ENCODE measurements around the gene RBKS.
A peak's percentile ranks its signal among the peaks of the same experiment; 100 is the strongest.
"Not testable (repeated sequence)": the region's sequence is repeated elsewhere in the genome, so short reads cannot be mapped to it uniquely, and the experiment has no call there.

Gene RBKS

GRCh38 chr2:27904405-27904665 lies 14.1 kb upstream of the RBKS start:
- DNase-seq = no peak

- DNase-seq = no peak
These were observed 13.6 kb upstream of the RBKS start for GRCh38 chr2:27903649-27904404.

GRCh38 chr2:27903018-27903417 lies 12.8 kb upstream of the RBKS start:
- no peak for DNase-seq

- no peak for DNase-seq
These were observed 11.9 kb upstream of the RBKS start for GRCh38 chr2:27902098-27902497.

DNA sequence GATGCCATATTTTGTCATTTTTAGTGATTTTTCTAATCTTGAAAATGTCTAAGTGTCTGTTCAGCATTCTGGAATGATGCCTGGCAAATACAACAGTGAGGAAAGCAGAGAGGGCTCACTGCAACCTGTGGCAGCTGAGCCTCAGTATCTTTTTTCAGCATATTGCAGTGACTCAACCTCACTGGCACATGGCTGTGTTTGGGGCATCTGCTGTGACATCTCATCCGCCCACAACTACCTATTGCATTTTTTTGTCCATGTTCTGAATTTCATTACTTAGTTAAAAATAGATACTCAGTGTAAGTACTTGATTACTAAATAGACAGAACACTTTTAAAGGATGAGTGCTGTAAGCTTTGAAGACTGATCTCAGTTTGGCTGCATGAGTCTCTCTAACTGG lies 11.0 kb upstream of the RBKS start:
- DNase-seq = no peak

DNA sequence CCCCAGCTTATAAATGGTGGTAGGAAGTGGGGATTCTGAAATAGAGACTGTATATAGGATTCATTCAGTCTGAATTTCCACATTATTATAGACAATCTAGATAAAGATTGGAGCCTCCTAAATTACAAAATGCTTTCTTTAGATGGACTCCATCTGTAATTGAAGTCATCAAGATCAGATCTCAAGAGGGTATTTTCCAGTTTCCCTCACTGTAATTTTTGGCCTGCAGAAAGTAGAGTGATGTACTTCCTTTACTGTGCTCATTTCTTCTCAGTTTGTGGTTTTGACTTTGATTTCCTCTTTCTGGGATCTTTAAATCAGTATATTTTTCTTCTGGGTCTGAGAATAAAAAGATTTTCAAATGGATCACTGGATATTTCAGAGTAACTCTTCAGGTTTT lies 7.5 kb upstream of the RBKS start:
- DNase-seq = no peak

DNA sequence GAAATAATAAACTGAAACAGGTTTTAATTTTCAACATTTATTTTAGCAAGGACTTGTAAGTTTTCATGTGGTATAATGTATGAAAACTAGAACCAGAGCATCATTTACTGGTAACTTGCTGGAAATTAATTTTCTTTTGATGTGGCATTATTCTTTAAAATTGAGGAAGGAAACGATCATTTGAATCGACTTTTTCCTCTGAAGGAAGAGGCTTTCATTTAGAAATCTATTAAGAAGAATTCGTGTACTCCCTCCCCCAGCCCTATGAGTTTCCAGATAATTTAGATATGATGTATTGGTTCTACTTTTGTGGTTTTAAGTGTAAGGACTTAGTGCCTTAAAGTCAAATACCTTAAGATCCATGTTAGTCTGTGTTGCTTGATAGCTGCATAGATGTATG lies 2.8 kb upstream of the RBKS start:
- no peak for DNase-seq

GRCh38 chr2:27891673-27892105 lies 1.5 kb upstream of the RBKS start:
- no peak for DNase-seq

- peak in 12 of 14 donors; percentile 36 to 61 (median 52) for DNase-seq
These were observed 911 bp upstream of the RBKS start for GRCh38 chr2:27890924-27891672.

GRCh38 chr2:27889774-27890145 lies 427 bp downstream of the RBKS start:
- peak in 1 of 14 donors; percentile 30 for DNase-seq

GRCh38 chr2:27888790-27889189 lies 1.4 kb downstream of the RBKS start:
- no peak for DNase-seq

DNA sequence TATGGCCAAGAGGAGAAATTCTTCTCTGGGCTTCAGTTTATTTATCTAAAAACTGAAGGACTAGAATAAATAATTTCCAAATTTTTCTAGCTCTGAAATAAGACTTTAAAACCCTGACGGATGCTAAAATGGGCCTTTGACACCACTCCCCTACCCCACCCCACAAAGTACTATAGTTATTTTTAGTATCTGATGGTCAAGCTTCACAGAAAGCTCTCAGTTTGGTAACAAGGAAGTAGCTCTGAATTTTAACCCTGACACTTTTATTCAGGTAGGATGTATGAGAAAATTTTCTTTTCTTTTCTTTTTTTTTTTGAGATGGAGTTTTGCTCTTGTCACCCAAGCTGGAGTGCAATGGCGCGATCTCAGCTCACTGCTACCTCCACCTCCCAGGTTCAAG lies 2.4 kb downstream of the RBKS start:
- no peak for DNase-seq

DNA sequence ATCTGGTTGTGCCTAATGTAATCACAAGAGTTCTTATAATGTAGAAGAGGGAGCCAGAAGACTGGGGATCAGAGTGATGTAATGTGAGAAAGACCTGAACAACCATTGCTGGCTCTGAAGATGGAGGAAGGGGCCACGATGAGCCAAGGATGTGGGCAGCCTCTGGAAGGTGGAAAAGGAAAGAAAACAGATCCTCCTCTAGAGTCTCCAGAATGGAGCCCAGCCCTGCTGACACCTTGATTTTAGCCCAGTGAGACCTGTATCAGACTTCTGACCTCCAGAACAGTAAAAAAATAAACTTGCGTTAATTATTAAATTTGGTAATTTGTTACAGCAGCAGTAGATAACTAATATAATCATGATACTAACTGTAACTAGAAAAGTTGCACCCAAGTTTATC lies 3.1 kb downstream of the RBKS start:
- no peak for DNase-seq

GRCh38 chr2:27886322-27886721 lies 3.9 kb downstream of the RBKS start:
- no peak for DNase-seq

- no peak for DNase-seq
These were observed 4.5 kb downstream of the RBKS start for GRCh38 chr2:27885661-27886060.

- no peak for DNase-seq
These were observed 5.0 kb downstream of the RBKS start for GRCh38 chr2:27885234-27885633.

DNA sequence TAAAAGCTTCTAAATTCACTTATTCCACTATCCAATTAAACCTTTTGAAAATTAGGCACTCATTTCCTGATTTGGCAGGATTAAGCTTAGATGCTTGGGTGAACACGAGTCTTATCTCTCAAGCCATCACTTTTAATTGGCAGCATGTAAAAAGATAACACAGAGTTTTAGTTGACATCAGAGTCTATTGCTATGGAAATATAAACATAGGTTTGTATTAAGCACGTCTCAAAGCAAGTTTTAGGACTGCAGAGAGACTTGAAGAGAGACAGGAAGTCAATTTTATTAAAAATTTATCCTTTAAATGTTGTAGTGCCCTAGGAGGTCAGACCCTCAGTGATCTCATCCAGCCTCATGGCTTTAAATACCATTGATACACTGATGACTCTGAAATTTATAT lies 5.6 kb downstream of the RBKS start:
- DNase-seq = no peak

- DNase-seq = not testable (repeated sequence)
These were observed 7.6 kb downstream of the RBKS start for GRCh38 chr2:27882584-27882922.

DNA sequence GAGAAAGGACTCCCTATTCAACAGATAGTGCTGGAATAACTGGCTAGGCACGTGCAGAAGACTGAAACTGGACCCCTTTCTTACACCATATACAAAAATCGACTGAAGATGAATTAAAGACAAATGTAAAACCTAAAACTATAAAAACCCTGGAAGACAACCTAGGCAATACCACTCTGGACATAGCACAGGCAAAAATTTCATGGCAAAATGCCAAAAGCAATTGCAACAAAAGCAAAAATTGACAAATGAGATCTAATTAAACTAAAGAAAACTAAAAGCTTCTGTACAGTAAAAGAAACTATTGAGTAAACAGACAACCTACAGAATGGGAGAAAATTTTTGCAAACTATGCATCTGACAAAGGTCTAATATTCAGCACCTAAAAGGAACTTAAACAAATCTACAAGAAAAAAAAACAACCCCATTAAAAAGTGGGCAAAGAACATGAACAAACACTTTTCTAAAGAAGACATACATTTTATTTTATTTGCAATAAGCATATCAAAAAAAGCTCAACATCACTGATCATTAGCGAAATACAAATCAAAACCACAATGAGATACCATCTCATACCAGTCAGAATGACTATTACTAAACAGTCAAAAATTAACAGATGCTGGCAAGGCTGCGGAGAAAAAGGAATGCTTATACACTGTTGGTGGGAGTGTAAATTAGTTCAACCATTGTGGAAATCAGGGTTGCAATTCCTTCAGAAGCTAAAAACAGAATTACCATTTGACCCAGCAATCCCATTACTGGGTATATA lies 8.2 kb downstream of the RBKS start:
- not testable (repeated sequence) for DNase-seq

DNA sequence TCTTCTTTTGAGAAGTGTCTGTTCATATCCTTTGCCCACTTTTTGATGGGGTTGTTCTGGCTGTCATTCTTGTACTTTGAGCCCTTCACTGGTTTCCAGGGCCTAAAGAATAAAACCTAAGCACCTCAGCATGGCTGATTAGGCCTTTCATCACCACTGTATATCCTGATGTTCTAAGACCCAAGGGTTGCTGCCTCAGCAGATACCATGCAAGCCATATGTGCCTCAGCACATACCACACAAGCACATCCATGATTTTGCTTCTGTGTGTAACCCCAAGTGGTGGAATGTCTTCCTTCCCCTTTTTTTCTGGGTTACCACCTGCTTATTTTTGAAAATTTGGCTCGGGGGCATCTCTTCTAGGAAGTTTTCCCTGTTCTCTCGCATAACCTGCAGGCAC lies 11.4 kb downstream of the RBKS start:
- no peak for DNase-seq

- DNase-seq = no peak
These were observed 14.9 kb downstream of the RBKS start for GRCh38 chr2:27875089-27875881.

- no peak for DNase-seq
These were observed 17.1 kb downstream of the RBKS start for GRCh38 chr2:27873091-27873490.

GRCh38 chr2:27871802-27872201 lies 18.4 kb downstream of the RBKS start:
- no peak for DNase-seq

Data from C1 segment of cervical spinal cord (tissue), 14 donors.